Measurements from ENCODE around the gene ZNF787.

Gene ZNF787

DNA sequence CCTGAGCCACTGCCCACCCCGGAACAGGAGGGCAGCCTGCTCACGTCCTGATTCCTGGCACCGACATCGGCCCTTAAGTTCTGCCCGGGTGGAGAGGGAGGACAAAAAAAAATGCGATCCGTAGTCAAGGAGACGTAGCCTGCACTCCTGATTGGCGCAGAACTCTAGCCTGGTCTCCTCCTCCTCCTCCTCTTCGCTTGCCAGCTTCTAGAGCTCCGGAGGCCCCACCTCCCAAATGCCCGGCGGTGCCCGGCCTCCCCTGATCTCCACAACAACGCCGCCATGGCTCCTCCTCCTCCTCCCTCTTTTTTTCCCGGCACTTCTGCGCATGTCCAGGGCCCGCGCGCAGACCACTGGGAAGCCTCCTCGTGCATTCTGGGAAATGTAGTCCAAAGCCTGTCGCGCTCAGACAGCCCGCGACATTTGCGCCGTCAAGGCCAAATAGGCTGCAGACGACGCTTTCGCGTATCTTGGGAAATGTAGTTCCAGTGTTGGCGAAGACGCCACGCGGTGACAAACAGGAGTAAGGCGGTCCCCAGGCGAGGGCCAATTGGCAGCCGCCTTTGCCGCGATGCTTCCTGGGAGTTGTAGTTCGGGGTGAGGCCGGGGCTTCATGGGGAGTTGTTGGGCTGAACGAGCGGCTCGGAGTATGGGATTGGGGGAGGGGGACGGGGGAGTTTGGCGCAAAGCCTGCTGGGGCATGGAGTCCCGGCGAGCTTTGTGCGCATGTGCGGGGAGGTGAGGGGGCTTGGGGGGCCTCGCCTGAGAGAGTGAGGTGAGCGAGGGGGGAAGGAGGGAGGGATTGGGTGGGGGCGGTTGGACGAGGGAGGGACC lies 19.7 kb upstream of the ZNF787 start, which contains the start of gene ZNF444:
Gene ZNF444, plus strand, starts transcription at position 705 of the 834 bp plus-strand sequence. CDS start 5,625 bp downstream, outside the sequence.
- H3K4me1 ChIP-seq (ENCODE audit: insufficient read depth, low read length, severe bottlenecking), result peaks cover 29% of the 10 kb centered on the region
- H2AFZ ChIP-seq (ENCODE audit: low read length), result no peak within 1 kb of the TSS
- H3K27ac ChIP-seq (ENCODE audit: low read depth, low read length, poor library complexity, severe bottlenecking), result peak within 1 kb of the TSS; percentile 60

DNA sequence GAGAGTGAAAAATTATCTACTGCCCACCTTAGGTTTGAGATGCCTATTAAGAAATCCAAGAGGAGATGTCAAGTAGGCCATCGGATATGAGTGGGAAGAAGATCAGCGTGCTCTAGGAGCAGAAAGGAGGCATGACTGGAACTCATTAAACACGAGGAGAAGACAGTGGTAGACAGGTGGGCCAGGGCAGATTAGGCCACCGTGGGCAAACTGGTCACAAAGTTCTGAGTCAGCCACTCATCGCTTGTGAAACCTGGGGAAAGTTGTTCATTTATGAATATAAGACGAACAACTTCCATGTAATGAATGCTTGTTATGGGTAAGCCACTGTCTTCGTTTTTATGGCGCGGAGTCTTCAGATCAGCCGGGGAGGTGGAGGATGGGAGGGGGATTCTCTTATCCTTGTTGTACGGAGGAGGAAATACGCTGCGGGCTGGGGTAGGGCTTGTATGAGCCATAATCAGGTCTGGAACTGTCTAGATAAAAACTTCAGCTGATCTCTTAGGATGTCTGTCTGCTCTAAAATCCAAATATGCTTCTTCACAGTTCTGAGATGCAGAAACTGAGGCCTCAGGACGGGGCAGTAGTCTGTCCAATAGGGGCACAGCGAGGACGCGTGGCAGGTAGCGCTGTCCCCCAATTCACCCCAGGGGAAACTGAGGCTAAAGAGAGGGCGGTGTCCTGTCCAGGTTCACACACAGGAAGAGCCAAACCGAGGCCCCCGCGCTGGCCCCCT lies 18.9 kb upstream of the ZNF787 start:
- H3K4me3 ChIP-seq (ENCODE audit: low read depth, low read length, poor library complexity, severe bottlenecking), result peak overlapping the region; percentile 74
- H3K9ac ChIP-seq (ENCODE audit: low read length), result peak overlapping the region; percentile 66
- peak overlapping the region; percentile 80 for H3K4me2 ChIP-seq (ENCODE audit: low read length)
- no peaks in the 10 kb centered on the region for H3F3A ChIP-seq (ENCODE audit: insufficient read depth, low read length)
- peaks cover 15% of the 10 kb centered on the region for H3K79me2 ChIP-seq (ENCODE audit: insufficient read depth, low read length)
- peaks cover 7% of the 10 kb centered on the region; the same call in 1 of the 2 replicates for H3K36me3 ChIP-seq (ENCODE audit: insufficient read depth, low read length)
- no peak overlapping the region for H2AFZ ChIP-seq (ENCODE audit: low read length)
- no peaks in the 10 kb centered on the region for H3K9me3 ChIP-seq (ENCODE audit: low read length)
- peak overlapping the region; percentile 24 for H3K27ac ChIP-seq (ENCODE audit: low read depth, low read length, poor library complexity, severe bottlenecking)
- peaks cover 29% of the 10 kb centered on the region for H3K4me1 ChIP-seq (ENCODE audit: insufficient read depth, low read length, severe bottlenecking)
- TF ChIP-seq CTCF (IDR thresholded peaks at IDR 0.05; ENCODE audit: low read length) (no peak), EZH2 (IDR thresholded peaks at IDR 0.05; ENCODE audit: borderline replicate concordance, low read length) (no peak)
- H4K20me1 ChIP-seq (ENCODE audit: insufficient read depth, low read length), result no peaks in the 10 kb centered on the region
- no peaks in the 10 kb centered on the region for H3K9me2 ChIP-seq (ENCODE audit: low read depth, low read length)
- no peaks in the 10 kb centered on the region for H3K27me3 ChIP-seq (ENCODE audit: insufficient read depth, low read length)

More for the DNA sequence above, 19.7 kb upstream of the ZNF787 start, which contains the start of gene ZNF444:
- peak within 1 kb of the TSS; percentile 74 for H3K9ac ChIP-seq (ENCODE audit: low read length)
- H3K36me3 ChIP-seq (ENCODE audit: insufficient read depth, low read length), result peaks cover 7% of the 10 kb centered on the region; the same call in 1 of the 2 replicates
- no peaks in the 10 kb centered on the region for H3F3A ChIP-seq (ENCODE audit: insufficient read depth, low read length)
- no peaks in the 10 kb centered on the region for H3K27me3 ChIP-seq (ENCODE audit: insufficient read depth, low read length)
- H3K9me2 ChIP-seq (ENCODE audit: low read depth, low read length), result no peaks in the 10 kb centered on the region
- H4K20me1 ChIP-seq (ENCODE audit: insufficient read depth, low read length), result no peaks in the 10 kb centered on the region
- H3K4me2 ChIP-seq (ENCODE audit: low read length), result peak within 1 kb of the TSS; percentile 94
- peak within 1 kb of the TSS; percentile 74 for H3K4me3 ChIP-seq (ENCODE audit: low read depth, low read length, poor library complexity, severe bottlenecking)
- H3K9me3 ChIP-seq (ENCODE audit: low read length), result no peaks in the 10 kb centered on the region
- peaks cover 15% of the 10 kb centered on the region for H3K79me2 ChIP-seq (ENCODE audit: insufficient read depth, low read length)
- TF ChIP-seq EZH2 (IDR thresholded peaks at IDR 0.05; ENCODE audit: borderline replicate concordance, low read length) (no peak), CTCF (IDR thresholded peaks at IDR 0.05; ENCODE audit: low read length) (no peak)

DNA sequence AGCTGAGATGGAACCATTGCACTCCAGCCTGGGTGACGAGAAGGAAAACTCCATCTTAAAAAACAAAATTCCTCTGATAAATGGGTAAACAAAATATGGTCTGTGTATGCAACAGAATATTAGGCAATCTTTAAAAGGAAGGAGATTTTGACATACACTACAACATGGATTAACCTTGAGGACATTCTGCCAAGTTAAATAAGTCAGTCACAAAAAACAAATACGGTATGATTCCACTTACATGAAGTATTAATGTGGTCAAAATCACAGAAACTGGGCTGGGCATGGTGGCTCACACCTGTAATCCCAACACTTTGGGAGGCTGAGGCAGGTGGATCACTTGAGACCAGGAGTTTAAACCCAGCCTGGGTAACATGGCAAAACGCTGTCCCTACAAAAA lies 17.0 kb upstream of the ZNF787 start:
- Histone ChIP-seq H2AFZ (ENCODE audit: low read length) (no peak overlapping the region), H3K27me3 (ENCODE audit: insufficient read depth, low read length) (no peaks in the 10 kb centered on the region), H3K4me3 (ENCODE audit: low read depth, low read length, poor library complexity, severe bottlenecking) (no peak overlapping the region), H4K20me1 (ENCODE audit: insufficient read depth, low read length) (no peaks in the 10 kb centered on the region), H3K9me2 (ENCODE audit: low read depth, low read length) (no peaks in the 10 kb centered on the region), H3K9ac (ENCODE audit: low read length) (no peak overlapping the region), H3K79me2 (ENCODE audit: insufficient read depth, low read length) (peaks cover 14% of the 10 kb centered on the region), H3K4me2 (ENCODE audit: low read length) (no peak overlapping the region), H3K9me3 (ENCODE audit: low read length) (no peaks in the 10 kb centered on the region), H3K36me3 (ENCODE audit: insufficient read depth, low read length) (peaks cover 7% of the 10 kb centered on the region; the same call in 1 of the 2 replicates), H3K27ac (ENCODE audit: low read depth, low read length, poor library complexity, severe bottlenecking) (no peak overlapping the region), H3K4me1 (ENCODE audit: insufficient read depth, low read length, severe bottlenecking) (peaks cover 35% of the 10 kb centered on the region), H3F3A (ENCODE audit: insufficient read depth, low read length) (no peaks in the 10 kb centered on the region)
- TF ChIP-seq CTCF (IDR thresholded peaks at IDR 0.05; ENCODE audit: low read length) (no peak), EZH2 (IDR thresholded peaks at IDR 0.05; ENCODE audit: borderline replicate concordance, low read length) (no peak)

All from OCI-LY1 (cell line).